ENCODE measurements around the gene RNF157. TPM values are rescaled to one million over a fixed set of nuclear protein-coding genes. Genes with fewer than 3 reads are reported as not detected.

The RNF157 gene
- total RNA-seq, 1 donor from 2014 or later, result 0.99 TPM

GRCh38 chr17:76157759-76158158 is 82.5 kb downstream of the RNF157 start:
- Mint-ChIP-seq H3K9me3 (ENCODE audit: unreplicated experiment) (no peaks in the 10 kb centered on the region), H3K4me3 (ENCODE audit: unreplicated experiment) (no peak overlapping the region), H3K27ac (ENCODE audit: unreplicated experiment) (no peak overlapping the region), H3K36me3 (ENCODE audit: unreplicated experiment) (no peaks in the 10 kb centered on the region), H3K4me1 (ENCODE audit: unreplicated experiment) (no peaks in the 10 kb centered on the region), H3K27me3 (ENCODE audit: unreplicated experiment) (peaks cover 23% of the 10 kb centered on the region)
- DNase-seq (ENCODE audit: extremely low spot score, unreplicated experiment), result no peak
- TF ChIP-seq CTCF (IDR thresholded peaks at IDR 0.05), result no peak

- Mint-ChIP-seq H3K4me3 (ENCODE audit: unreplicated experiment) (no peak overlapping the region), H3K27me3 (ENCODE audit: unreplicated experiment) (peaks cover 23% of the 10 kb centered on the region), H3K9me3 (ENCODE audit: unreplicated experiment) (no peaks in the 10 kb centered on the region), H3K36me3 (ENCODE audit: unreplicated experiment) (no peaks in the 10 kb centered on the region), H3K27ac (ENCODE audit: unreplicated experiment) (no peak overlapping the region), H3K4me1 (ENCODE audit: unreplicated experiment) (no peaks in the 10 kb centered on the region)
- DNase-seq (ENCODE audit: extremely low spot score, unreplicated experiment), result no peak
- TF ChIP-seq CTCF (IDR thresholded peaks at IDR 0.05), result no peak
These were observed 83.7 kb downstream of the RNF157 start for GRCh38 chr17:76156662-76156991.

- Mint-ChIP-seq H3K27me3 (ENCODE audit: unreplicated experiment) (peaks cover 23% of the 10 kb centered on the region), H3K36me3 (ENCODE audit: unreplicated experiment) (no peaks in the 10 kb centered on the region), H3K9me3 (ENCODE audit: unreplicated experiment) (no peaks in the 10 kb centered on the region), H3K27ac (ENCODE audit: unreplicated experiment) (no peak overlapping the region), H3K4me1 (ENCODE audit: unreplicated experiment) (no peaks in the 10 kb centered on the region), H3K4me3 (ENCODE audit: unreplicated experiment) (no peak overlapping the region)
- TF ChIP-seq CTCF (IDR thresholded peaks at IDR 0.05), result no peak
- DNase-seq (ENCODE audit: extremely low spot score, unreplicated experiment), result no peak
These were observed 84.2 kb downstream of the RNF157 start for GRCh38 chr17:76155988-76156661.

- no peaks in the 10 kb centered on the region for H3K36me3 Mint-ChIP-seq (ENCODE audit: unreplicated experiment)
- H3K9me3 Mint-ChIP-seq (ENCODE audit: unreplicated experiment), result no peaks in the 10 kb centered on the region
- no peak for TF ChIP-seq CTCF (IDR thresholded peaks at IDR 0.05)
- H3K4me3 Mint-ChIP-seq (ENCODE audit: unreplicated experiment), result no peak overlapping the region
- no peaks in the 10 kb centered on the region for H3K4me1 Mint-ChIP-seq (ENCODE audit: unreplicated experiment)
- no peak overlapping the region for H3K27ac Mint-ChIP-seq (ENCODE audit: unreplicated experiment)
- no peak for DNase-seq (ENCODE audit: extremely low spot score, unreplicated experiment)
- peaks cover 23% of the 10 kb centered on the region for H3K27me3 Mint-ChIP-seq (ENCODE audit: unreplicated experiment)
These were observed 85.1 kb downstream of the RNF157 start for GRCh38 chr17:76154936-76155845.

GRCh38 chr17:76154292-76154691 is 86.0 kb downstream of the RNF157 start:
- no peak overlapping the region for H3K27ac Mint-ChIP-seq (ENCODE audit: unreplicated experiment)
- peaks cover 21% of the 10 kb centered on the region for H3K27me3 Mint-ChIP-seq (ENCODE audit: unreplicated experiment)
- no peaks in the 10 kb centered on the region for H3K36me3 Mint-ChIP-seq (ENCODE audit: unreplicated experiment)
- no peak for TF ChIP-seq CTCF (IDR thresholded peaks at IDR 0.05)
- H3K4me3 Mint-ChIP-seq (ENCODE audit: unreplicated experiment), result no peak overlapping the region
- DNase-seq (ENCODE audit: extremely low spot score, unreplicated experiment), result no peak
- H3K4me1 Mint-ChIP-seq (ENCODE audit: unreplicated experiment), result no peaks in the 10 kb centered on the region
- no peaks in the 10 kb centered on the region for H3K9me3 Mint-ChIP-seq (ENCODE audit: unreplicated experiment)

All from osteocyte (in vitro differentiated cells).